HG02870 (cell line): ENCODE results near the gene PDE9A.
"Not testable (repeated sequence)": the region's sequence is repeated elsewhere in the genome, so short reads cannot be mapped to it uniquely, and the experiment has no call there.

ENCODE experiments used
- ATAC-seq: cut with Tn5 transposase; IDR thresholded peaks from one replicate; pipeline ENCODE4 v1.9.1; 2021; ENCODE audit warnings: mild to moderate bottlenecking, moderate library complexity; ENCODE audit not compliant: unreplicated experiment

PDE9A gene

DNA sequence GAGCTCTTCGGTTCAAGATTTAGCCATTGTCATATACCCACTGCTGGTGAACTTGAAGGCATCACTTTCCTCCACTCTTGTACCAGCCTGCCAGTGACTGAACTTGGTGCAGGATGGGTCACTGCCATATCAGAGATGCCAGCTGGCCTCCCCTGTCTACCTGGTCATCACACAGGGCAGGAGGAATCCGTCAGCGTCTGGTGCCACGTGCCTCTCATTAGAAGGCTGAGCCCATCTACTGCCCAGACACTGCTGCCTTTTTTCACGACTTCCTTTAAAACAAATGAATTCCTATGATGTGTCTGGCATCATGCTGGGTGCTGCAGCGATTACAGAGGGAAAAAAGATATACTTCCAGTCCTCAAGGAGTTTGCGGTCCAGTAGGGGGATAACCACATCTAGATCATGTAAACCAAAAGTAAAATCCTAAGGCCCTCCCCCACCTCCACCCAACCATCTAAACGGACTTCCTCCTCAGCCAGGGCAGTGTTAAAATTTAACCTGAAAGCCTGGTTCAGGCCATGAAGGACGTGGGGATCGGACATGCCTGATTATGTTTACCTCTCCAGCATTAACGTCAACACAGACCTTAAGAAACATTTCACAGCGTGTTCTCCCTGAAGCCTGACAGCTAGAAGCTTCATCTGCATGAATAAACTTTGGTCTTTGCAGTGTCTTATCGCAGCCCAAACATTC lies 29.2 kb upstream of the PDE9A start:
- no peak for ATAC-seq

DNA sequence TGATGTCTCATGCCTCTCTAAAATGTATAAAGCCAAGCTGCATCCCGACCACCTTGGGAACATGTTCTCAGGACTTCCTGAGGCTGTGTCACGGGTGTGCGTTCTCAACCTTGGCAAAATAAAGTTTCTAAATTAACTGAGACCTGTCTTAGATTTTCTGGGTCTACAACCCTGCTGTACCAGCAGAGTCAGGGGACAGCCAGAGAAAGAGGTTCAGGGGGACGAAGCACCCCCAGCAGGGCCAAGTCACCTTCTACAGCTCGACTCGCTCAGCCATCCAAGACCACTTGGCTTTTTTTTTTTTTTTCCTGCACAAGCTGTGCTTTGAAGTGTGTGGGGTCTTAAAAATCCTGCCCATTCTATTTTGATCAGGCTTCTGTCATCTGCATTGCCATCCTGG lies 28.5 kb upstream of the PDE9A start:
- no peak for ATAC-seq

DNA sequence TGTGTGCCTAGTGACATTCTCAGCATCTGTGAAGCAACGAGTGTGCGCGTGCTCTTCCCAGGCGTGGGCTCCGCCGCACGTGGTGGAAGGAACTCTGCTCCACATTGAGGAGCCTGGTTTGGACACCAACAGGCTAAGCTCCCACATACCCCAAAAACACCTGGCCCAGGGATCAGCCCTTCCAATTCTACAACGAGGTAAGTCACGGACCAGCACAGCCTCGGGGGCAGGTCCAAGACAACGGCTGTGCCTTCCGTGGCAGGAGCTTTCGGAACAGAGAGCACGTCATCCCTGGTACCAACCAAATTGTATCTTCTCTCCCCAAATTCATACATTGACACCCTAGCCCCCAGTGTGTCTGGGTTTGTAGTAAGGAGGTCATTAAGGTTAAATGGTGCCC lies 27.2 kb upstream of the PDE9A start:
- no peak for ATAC-seq

GRCh38 chr21:42627527-42628289 lies 25.7 kb upstream of the PDE9A start:
- no peak for ATAC-seq

- not testable (repeated sequence) for ATAC-seq
Observed at GRCh38 chr21:42628466-42629061, 24.9 kb upstream of the PDE9A start.

DNA sequence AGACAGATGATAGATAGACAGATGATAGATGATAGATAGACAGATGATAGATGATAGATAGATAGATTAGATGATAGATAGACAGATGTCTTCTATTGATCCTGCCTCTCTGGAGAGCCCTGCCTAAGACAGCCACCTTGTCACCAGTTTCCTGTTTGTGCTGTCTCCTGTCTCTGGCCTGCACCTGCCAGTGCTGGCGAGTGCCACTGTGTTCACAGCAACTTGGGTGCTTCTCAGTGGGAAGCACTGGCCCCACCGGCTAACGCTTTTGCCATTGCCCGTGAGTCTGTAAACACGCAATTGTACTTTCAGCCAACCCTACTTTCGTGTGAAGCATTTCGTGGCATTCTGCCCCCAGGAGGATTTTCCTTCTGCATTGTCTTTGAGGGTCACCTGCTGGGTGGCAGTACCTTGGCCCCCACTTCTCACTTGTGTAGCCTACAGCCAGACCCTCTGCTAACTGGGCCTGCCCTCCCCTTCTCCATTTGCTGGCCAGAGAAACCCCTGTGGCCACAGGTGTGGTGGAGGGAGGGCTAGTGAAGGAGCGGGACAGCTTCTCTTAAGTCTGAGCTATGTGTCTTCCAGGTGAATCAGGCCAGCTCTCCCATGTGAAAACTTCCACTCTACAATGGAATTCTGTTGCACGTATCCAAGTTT lies 23.4 kb upstream of the PDE9A start:
- ATAC-seq: no peak

GRCh38 chr21:42630626-42631025 lies 22.8 kb upstream of the PDE9A start:
- no peak for ATAC-seq

DNA sequence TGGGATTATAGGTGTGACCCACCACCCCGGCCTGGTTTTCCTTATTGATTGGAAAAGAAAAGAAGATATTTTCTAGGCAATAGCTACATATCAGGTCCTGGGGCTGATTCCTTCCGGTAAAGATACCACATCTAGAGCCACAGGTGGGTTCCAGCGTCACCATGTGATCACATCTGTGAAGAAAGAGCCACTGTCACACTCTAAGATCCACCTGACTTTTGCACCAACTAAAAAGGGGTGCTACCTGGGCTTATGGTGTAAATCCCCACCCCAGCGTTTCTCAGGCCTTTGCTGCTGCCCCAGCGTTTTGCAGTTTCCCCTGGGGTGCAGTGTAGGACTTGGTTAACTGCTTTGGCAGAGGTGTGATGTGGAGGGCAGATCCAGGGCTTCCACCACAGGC lies 22.3 kb upstream of the PDE9A start:
- no peak for ATAC-seq

GRCh38 chr21:42632336-42632751 lies 21.1 kb upstream of the PDE9A start:
- ATAC-seq: no peak

- ATAC-seq: no peak
Observed at GRCh38 chr21:42632771-42633690, 20.4 kb upstream of the PDE9A start.

GRCh38 chr21:42633858-42634257 lies 19.6 kb upstream of the PDE9A start:
- no peak for ATAC-seq

GRCh38 chr21:42635848-42636519 lies 17.4 kb upstream of the PDE9A start:
- no peak for ATAC-seq

DNA sequence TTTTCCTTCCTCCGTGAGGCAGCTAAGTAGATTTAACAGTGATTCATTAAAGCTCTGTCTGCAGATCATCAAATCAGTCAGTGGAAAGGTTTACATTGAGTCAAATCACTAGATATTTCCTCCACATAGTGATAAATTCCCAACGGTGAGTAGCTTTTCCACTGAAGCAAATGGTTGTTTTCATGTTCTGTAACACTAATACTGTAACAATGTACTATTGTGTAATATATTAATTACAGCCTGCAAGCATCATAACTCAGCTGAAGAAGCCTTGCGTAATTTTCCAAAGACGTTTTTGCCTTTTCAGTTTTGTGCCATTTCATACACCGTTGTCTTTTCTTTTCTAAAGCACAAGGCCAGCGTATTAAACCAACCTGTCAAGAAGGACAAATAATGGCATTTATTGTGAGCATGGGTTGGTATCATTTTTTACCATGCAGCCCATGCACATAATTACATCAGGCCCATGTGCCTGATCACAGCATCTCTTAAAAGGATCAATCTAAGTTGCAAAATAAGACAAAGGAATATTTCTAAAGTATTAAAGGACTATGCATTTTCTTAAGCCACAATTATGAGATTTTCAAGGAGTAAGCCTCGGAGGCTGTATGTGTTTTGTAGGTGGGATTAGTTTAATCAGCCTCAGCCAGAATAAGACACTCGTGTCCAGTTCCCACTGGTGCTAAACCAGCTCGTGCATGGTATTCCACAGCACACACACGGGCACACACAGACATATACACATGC lies 16.7 kb upstream of the PDE9A start:
- ATAC-seq: no peak

GRCh38 chr21:42637267-42638041 lies 16.0 kb upstream of the PDE9A start:
- no peak for ATAC-seq

DNA sequence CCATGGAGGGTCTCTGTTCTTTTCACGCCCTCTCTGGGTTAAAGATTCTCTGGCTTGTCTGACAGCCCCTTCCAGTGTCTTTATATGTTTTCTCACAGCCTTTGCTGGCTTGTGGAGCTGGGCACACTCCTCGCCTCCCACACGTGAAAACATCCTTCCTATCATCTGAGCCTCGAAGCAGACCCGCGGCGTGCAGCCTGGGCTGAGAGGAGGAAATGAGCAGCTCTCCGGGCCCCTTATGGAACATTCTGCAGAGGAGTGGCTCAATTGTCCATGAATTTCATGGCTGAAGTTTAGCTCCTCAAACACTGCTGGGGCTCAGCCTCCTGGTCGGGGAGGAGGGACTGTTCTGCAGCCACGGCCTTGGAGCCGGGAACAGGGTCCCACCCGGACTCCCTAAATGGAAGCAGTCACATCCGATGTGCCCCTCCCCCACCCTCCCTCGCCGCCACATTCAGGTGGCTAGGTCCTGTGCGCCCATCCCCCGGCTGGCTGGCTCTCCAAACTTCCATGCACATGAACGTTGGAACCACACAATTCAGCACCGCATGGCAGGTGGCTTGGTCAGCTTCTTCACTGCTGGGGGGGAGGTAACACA lies 15.1 kb upstream of the PDE9A start:
- no peak for ATAC-seq

GRCh38 chr21:42639646-42640152 lies 13.7 kb upstream of the PDE9A start:
- ATAC-seq: no peak

- ATAC-seq: no peak
Observed at GRCh38 chr21:42640486-42640885, 12.9 kb upstream of the PDE9A start.
